Activated CD8-positive, alpha-beta T cell treated with anti-CD3 and anti-CD28 coated beads for 36 hours (primary cell): ENCODE results near the gene ZNF771. TPM values are rescaled to one million over a fixed set of nuclear protein-coding genes. Genes with fewer than 3 reads are reported as not detected.

ENCODE experiments used
- ATAC-seq: fragments of 200-7000 bp; cut with Tn5 transposase; one replicate; pipeline ENCODE4 v1.10.0; 2021; ENCODE audit warnings: mild to moderate bottlenecking, moderate library complexity
- CTCF ChIA-PET: fragments of 350-600 bp; sonication (Branson Sonifier 250); formaldehyde crosslinking; loops from one replicate; lab custom pipeline; 2021; ENCODE audit warnings: antibody characterized with exemption; lab: Charles Lee
- POLR2A ChIA-PET: fragments of 350-600 bp; sonication (Branson Sonifier 250); formaldehyde crosslinking; loops from one replicate; lab custom pipeline; 2021; ENCODE audit warnings: antibody characterized with exemption; lab: Charles Lee
- DNase-seq: peaks from one replicate; pipeline ENCODE4 v3.0.0-alpha.2; 2020
- H3K27ac Mint-ChIP-seq: one replicate; pipeline ENCODE4 v1.8.0; 2021; ENCODE audit warnings: mild to moderate bottlenecking, mixed read lengths
- H3K27me3 Mint-ChIP-seq: one replicate; pipeline ENCODE4 v1.8.0; 2021; ENCODE audit warnings: mixed read lengths
- H3K36me3 Mint-ChIP-seq: one replicate; pipeline ENCODE4 v1.8.0; 2021; ENCODE audit warnings: low read depth, mixed read lengths
- H3K4me1 Mint-ChIP-seq: one replicate; pipeline ENCODE4 v1.8.0; 2021; ENCODE audit warnings: low read depth, mixed read lengths
- H3K4me3 Mint-ChIP-seq: one replicate; pipeline ENCODE4 v1.8.0; 2021; ENCODE audit warnings: mild to moderate bottlenecking, moderate library complexity, mixed read lengths
- H3K9me3 Mint-ChIP-seq: one replicate; pipeline ENCODE4 v1.8.0; 2021; ENCODE audit warnings: mixed read lengths
- intact Hi-C: fragments of 100-400 bp; cut with micrococcal nuclease; formaldehyde crosslinking; loops from one replicate; pipeline ENCODE4 v1.10.0; 2022
- total RNA-seq, 2 experiments: library from RNA; stranded (reverse); gene quantifications; one replicate each; pipeline ENCODE4 v1.2.3, GENCODE V29; 2021
- TF ChIP-seq, protein P1 (sequence below): fragments of 200-600 bp; IDR thresholded peaks from one replicate; pipeline ENCODE4 v1.8.0; 2022; ENCODE audit warnings: antibody characterized with exemption, mild to moderate bottlenecking

Gene ZNF771
- total RNA-seq, 2 experiments from 2014 or later: 5.4 to 6.6 TPM

DNA sequence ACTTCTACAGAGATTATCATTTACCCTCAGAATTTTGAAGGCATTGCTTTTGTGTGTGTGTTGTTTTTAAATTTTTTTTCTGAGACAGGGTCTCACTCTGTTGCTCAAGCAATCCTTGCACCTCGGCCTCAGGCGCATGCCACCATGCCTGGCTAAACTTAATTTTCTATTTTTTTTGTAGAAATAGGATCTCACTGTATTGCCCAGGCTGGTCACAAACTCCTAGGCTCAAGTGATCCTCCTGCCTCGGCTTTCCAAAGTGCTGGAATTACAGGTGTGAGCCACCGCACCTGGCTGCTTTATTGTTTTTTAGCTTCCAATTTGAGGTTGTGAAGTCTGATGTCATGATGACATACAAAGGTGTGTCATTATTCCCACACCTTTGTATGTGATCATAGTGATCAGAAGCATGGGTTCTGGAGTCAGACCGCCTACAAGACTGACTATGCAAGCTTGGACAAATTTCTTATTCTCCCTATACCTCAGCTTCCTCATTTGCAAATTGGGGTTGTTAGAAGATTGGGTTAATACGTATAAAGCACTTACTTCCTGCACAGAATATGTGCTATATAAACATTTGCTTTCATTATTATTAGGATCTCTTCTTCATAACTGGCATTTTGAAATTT lies 32.4 kb downstream of the ZNF771 start:
- Mint-ChIP-seq H3K27ac (no peak overlapping the region), H3K9me3 (no peaks in the 10 kb centered on the region), H3K27me3 (no peaks in the 10 kb centered on the region), H3K36me3 (peaks cover 19% of the 10 kb centered on the region), H3K4me1 (peaks cover 30% of the 10 kb centered on the region), H3K4me3 (no peak overlapping the region)
- CTCF ChIA-PET: interaction anchor here (0.7 to 1.2 kb wide), 2 partner anchors 9 to 10 kb away, joined by 3 to 4 read pairs; partner anchors contain the start of gene DCTPP1
- intact Hi-C loops: loop anchor here (5.0 kb wide), 1 partner anchor 32 kb away; the partner anchor contains the start of gene ITGAL
- POLR2A ChIA-PET: interaction anchor here (0.8 to 1.6 kb wide), 3 partner anchors 10 to 95 kb away, joined by 3 read pairs; partner anchors contain the start of genes DCTPP1 and ZNF747
- ATAC-seq (no peak), DNase-seq (no peak)
- TF ChIP-seq, protein P1, sequence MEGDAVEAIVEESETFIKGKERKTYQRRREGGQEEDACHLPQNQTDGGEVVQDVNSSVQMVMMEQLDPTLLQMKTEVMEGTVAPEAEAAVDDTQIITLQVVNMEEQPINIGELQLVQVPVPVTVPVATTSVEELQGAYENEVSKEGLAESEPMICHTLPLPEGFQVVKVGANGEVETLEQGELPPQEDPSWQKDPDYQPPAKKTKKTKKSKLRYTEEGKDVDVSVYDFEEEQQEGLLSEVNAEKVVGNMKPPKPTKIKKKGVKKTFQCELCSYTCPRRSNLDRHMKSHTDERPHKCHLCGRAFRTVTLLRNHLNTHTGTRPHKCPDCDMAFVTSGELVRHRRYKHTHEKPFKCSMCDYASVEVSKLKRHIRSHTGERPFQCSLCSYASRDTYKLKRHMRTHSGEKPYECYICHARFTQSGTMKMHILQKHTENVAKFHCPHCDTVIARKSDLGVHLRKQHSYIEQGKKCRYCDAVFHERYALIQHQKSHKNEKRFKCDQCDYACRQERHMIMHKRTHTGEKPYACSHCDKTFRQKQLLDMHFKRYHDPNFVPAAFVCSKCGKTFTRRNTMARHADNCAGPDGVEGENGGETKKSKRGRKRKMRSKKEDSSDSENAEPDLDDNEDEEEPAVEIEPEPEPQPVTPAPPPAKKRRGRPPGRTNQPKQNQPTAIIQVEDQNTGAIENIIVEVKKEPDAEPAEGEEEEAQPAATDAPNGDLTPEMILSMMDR: no peak

- Mint-ChIP-seq H3K27me3 (no peaks in the 10 kb centered on the region), H3K4me1 (peaks cover 31% of the 10 kb centered on the region), H3K4me3 (peak overlapping the region; percentile 93), H3K27ac (peak overlapping the region; percentile 43), H3K9me3 (no peaks in the 10 kb centered on the region), H3K36me3 (peaks cover 22% of the 10 kb centered on the region)
- TF ChIP-seq, protein P1: no peak
- POLR2A ChIA-PET: interaction anchor here (1.1 to 5.1 kb wide), 5 partner anchors 9 to 28 kb away, joined by 5 to 44 read pairs (median 10); partner anchors contain the start of genes DCTPP1 and ITGAL
- CTCF ChIA-PET: interaction anchor here (1.1 to 6.4 kb wide), 2 partner anchors 14 to 155 kb away, joined by 4 to 49 read pairs; no protein-coding TSS in a partner anchor
- ATAC-seq: no peak
- DNase-seq: no peak
- intact Hi-C loops: no loop called here
Observed at GRCh38 chr16:30443631-30444030, 36.2 kb downstream of the ZNF771 start.

- Mint-ChIP-seq H3K9me3 (no peaks in the 10 kb centered on the region), H3K27ac (peak overlapping the region; percentile 86), H3K4me1 (peaks cover 32% of the 10 kb centered on the region), H3K27me3 (no peaks in the 10 kb centered on the region), H3K4me3 (peak overlapping the region; percentile 93), H3K36me3 (peaks cover 22% of the 10 kb centered on the region)
- intact Hi-C loops: loop anchor here (5.0 kb wide), 1 partner anchor 43 kb away; no protein-coding TSS in a partner anchor
- DNase-seq: no peak
- TF ChIP-seq, protein P1: no peak
- ATAC-seq: no peak
- CTCF ChIA-PET: interaction anchor here (1.1 to 6.4 kb wide), 7 partner anchors 8 to 159 kb away, joined by 3 to 49 read pairs (median 4); partner anchors contain the start of genes DCTPP1 and ITGAL
- POLR2A ChIA-PET: interaction anchor here (0.6 to 5.1 kb wide), 13 partner anchors 8 to 95 kb away, joined by 3 to 44 read pairs (median 5); partner anchors contain the start of genes DCTPP1 and ITGAL
Observed at GRCh38 chr16:30444231-30445148, 37.1 kb downstream of the ZNF771 start.

DNA sequence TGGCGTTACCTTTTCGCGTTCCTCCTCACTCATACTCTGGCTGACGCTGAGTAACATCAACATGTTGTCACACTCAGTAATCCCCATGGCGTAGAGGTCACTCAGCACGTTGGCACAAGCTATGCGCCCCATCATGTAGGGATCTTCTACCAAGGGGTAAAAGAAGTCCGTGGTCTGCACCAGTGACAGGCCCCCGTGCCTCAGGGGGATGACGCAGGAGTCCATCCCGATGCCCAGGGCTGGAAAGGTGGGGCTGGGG lies 37.7 kb downstream of the ZNF771 start:
- H3K27me3 Mint-ChIP-seq: no peaks in the 10 kb centered on the region
- H3K36me3 Mint-ChIP-seq: peaks cover 22% of the 10 kb centered on the region
- no peaks in the 10 kb centered on the region for H3K9me3 Mint-ChIP-seq
- TF ChIP-seq, protein P1: no peak
- ATAC-seq: peak; percentile 23
- intact Hi-C loops: loop anchor here (5.0 kb wide), 1 partner anchor 42 kb away; no protein-coding TSS in a partner anchor
- H3K4me3 Mint-ChIP-seq: peak overlapping the region; percentile 93
- no peak for DNase-seq
- H3K27ac Mint-ChIP-seq: peak overlapping the region; percentile 86
- POLR2A ChIA-PET: interaction anchor here (1.2 to 5.1 kb wide), 10 partner anchors 9 to 51 kb away, joined by 3 to 44 read pairs (median 6); partner anchors contain the start of genes DCTPP1 and ITGAL
- H3K4me1 Mint-ChIP-seq: peaks cover 35% of the 10 kb centered on the region
- CTCF ChIA-PET: interaction anchor here (0.8 to 6.4 kb wide), 8 partner anchors 9 to 159 kb away, joined by 3 to 49 read pairs (median 3); partner anchors contain the start of genes DCTPP1 and ITGAL
